GM12801 (cell line): ENCODE results near the gene PIP4K2A.

Experiments used
- CTCF ChIP-seq: IDR thresholded peaks from one replicate; pipeline ENCODE4 v1.5.1; 2011; ENCODE audit warnings: control low read depth; ENCODE audit not compliant: insufficient read length; ENCODE audit errors: extremely low read depth

Gene PIP4K2A

GRCh38 chr10:22617051-22617450 lies 97.3 kb downstream of the PIP4K2A start:
- TF ChIP-seq CTCF, result no peak

GRCh38 chr10:22615819-22616499 lies 98.4 kb downstream of the PIP4K2A start:
- no peak for TF ChIP-seq CTCF

GRCh38 chr10:22615101-22615500 lies 99.3 kb downstream of the PIP4K2A start:
- no peak for TF ChIP-seq CTCF

GRCh38 chr10:22613011-22613410 lies 101.4 kb downstream of the PIP4K2A start:
- no peak for TF ChIP-seq CTCF

DNA sequence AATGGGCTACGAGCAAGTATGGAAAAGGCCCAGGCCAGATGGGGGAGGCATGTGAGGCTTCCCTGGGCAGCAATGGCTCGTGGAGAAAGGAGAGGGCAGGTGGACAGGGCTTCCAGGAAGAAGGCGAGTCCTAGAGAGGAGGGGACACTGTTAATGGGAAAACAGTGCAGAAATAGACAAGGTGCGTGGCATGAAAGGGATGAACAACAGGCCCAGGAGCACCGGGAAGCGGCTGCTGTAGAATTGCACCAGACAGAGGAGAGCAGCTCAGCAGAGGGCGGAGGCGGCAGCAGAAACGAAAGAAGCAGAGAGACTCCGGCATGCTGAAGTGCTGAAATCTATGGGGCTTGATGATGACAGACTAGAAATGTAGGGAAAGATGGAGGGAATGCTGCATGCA lies 102.1 kb downstream of the PIP4K2A start:
- TF ChIP-seq CTCF, result no peak

DNA sequence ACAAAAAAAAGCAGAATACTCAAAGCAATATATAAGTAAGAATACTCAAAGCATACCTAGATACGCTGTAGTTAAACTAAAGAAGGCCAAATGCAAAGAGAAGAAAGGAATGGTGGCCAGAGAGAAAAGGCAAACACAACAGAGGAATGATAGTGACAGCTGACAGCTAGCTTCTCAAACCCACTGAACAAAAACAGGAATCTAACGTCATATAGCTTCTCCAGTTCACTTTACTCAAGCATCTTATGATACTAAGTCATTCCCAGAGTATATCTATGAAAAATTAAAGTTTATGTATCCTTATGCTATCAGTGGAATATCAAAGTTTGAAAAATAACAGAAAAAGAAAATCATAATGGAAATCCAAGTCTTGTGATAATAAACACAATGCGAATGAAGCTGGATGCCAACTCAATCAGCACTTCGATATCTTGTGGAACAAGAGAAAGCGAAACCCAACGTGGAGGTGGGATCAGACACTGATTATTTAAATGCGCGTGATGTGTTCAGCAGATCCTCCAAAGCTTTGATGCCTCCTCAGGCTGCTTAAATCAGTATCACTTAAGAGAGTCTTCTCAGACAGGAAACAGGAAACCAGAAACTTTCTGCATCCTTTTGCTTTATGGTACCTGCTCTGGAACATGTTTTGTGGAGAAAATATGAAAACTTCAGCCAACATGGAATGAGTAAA lies 102.8 kb downstream of the PIP4K2A start:
- no peak for TF ChIP-seq CTCF

DNA sequence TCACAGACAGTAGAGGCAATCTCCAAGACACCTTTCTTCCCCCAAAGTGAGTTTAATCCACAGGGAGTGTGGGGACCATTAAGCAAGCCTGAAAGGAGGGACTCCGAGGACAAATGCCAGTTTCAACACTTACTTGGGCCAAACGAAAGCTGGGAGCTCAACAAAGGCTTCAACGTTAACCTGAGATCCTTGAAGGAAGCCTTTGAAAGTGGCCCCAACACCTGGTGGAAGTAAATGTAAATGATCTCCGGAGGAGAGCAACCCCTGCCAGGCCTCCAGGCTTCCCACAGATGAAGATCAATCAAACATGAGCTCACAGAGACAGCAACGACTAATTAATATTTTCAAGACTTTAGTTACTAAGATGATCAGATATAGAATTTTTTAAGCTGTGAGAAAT lies 103.8 kb downstream of the PIP4K2A start:
- no peak for TF ChIP-seq CTCF
